HCT116 (cell line): ENCODE results near the gene TMEM132E. TPM values are rescaled to one million over a fixed set of nuclear protein-coding genes. Genes with fewer than 3 reads are reported as not detected.

ENCODE experiments used
- ATAC-seq: fragments of 200-7000 bp; cut with Tn5 transposase; 2 replicates; pipeline ENCODE4 v1.9.1; 2020; ENCODE audit warnings: mild to moderate bottlenecking, moderate library complexity
- BruUV-seq: library from RNA; stranded (reverse); fragments of 400-500 nt; replicated peaks from 2 replicates; lab custom pipeline; 2021; lab: Mats Ljungman, UMichigan
- CTCF ChIA-PET: fragments of 300-600 bp; sonication (Branson Sonifier 250); formaldehyde crosslinking; loops from one replicate; lab custom pipeline; 2021; ENCODE audit warnings: antibody characterized with exemption; lab: Charles Lee
- POLR2A ChIA-PET: fragments of 300-600, 350-600 bp; sonication (Branson Sonifier 250); formaldehyde crosslinking; loops from one replicate; lab custom pipeline; 2021; ENCODE audit warnings: antibody characterized with exemption; lab: Charles Lee
- RAD21 ChIA-PET, 2 experiments: fragments of 300-600 bp; sonication (Branson Sonifier 250); formaldehyde crosslinking; loops; one replicate each; lab custom pipeline; 2023; ENCODE audit warnings: low total read pairs in 2 of 2; ENCODE audit not compliant: uncharacterized antibody in 2 of 2, unreplicated experiment in 2 of 2, low non-redundant PET in 1 of 2; lab: Charles Lee
- DNase-seq: peaks from one replicate; pipeline ENCODE4 v3.0.0-alpha.2; 2010; ENCODE audit warnings: low read depth, low spot score
- H2AFZ ChIP-seq: fragments of 200-600 bp; shearing (Covaris generic), sonication (generic); 2 replicates; pipeline ENCODE4 v1.6.1; 2017; ENCODE audit warnings: low read depth, mixed run types, mixed read lengths, antibody characterized with exemption, low read length; ENCODE audit not compliant: poor library complexity, severe bottlenecking
- H3K27ac ChIP-seq: 2 replicates; pipeline ENCODE4 v1.5.1; 2012; ENCODE audit warnings: low read depth, low read length
- H3K27me3 ChIP-seq: fragments of 200-600 bp; sonication (generic); 2 replicates; pipeline ENCODE4 v1.6.1; 2016; ENCODE audit warnings: mixed run types, low read length, mixed read lengths; ENCODE audit not compliant: insufficient read depth
- H3K36me3 ChIP-seq, 2 experiments: fragments of 200-500 bp in 1 of 2; fragments of 200-600 bp in 1 of 2; sonication (Bioruptor generic) in 1 of 2; sonication (generic) in 1 of 2; 2 replicates each; pipeline versions ENCODE4 v1.5.1 to v1.6.1; 2014 to 2016; ENCODE audit warnings: low read length in 2 of 2, inconsistent platforms in 1 of 2, mixed read lengths in 1 of 2, mixed run types in 1 of 2; ENCODE audit not compliant: insufficient read depth in 2 of 2, control insufficient read depth in 1 of 2
- H3K4me1 ChIP-seq, 2 experiments: fragments of 200-600 bp in 1 of 2; sonication (generic) in 1 of 2; 2 replicates each; pipeline versions ENCODE4 v1.5.1 to v1.6.1; 2012 to 2017; ENCODE audit warnings: low read length in 2 of 2, inconsistent platforms in 1 of 2, mild to moderate bottlenecking in 1 of 2, mixed read lengths in 1 of 2, mixed run types in 1 of 2, moderate library complexity in 1 of 2; ENCODE audit not compliant: insufficient read depth in 2 of 2, control insufficient read depth in 1 of 2
- H3K4me2 ChIP-seq: fragments of 200-600 bp; sonication (generic); 2 replicates; pipeline ENCODE4 v1.6.1; 2017; ENCODE audit warnings: mixed run types, low read length, mixed read lengths
- H3K4me3 ChIP-seq, 2 experiments: fragments of 200-600 bp in 1 of 2; sonication (generic) in 1 of 2; replicated peaks in 1 of 2; 2 replicates each; pipeline ENCODE4 v1.5.1; 2011 to 2016; ENCODE audit warnings: low read length in 2 of 2, control low read depth in 1 of 2, low read depth in 1 of 2, mild to moderate bottlenecking in 1 of 2, mixed read lengths in 1 of 2, mixed run types in 1 of 2
- H3K79me2 ChIP-seq: fragments of 200-600 bp; sonication (generic); 2 replicates; pipeline ENCODE4 v1.6.1; 2017; ENCODE audit warnings: mild to moderate bottlenecking, mixed run types, low read length, moderate library complexity, mixed read lengths; ENCODE audit not compliant: insufficient read depth
- H3K9ac ChIP-seq: fragments of 200-600 bp; sonication (generic); 2 replicates; pipeline ENCODE4 v1.6.1; 2016; ENCODE audit warnings: low read length, mixed read lengths
- H3K9me2 ChIP-seq: fragments of 200-600 bp; sonication (generic), shearing (Covaris generic); 2 replicates; pipeline ENCODE4 v1.6.1; 2017; ENCODE audit warnings: mixed run types, mild to moderate bottlenecking, moderate library complexity; ENCODE audit not compliant: insufficient read depth
- H3K9me3 ChIP-seq, 2 experiments: fragments of 200-500 bp in 1 of 2; fragments of 200-600 bp in 1 of 2; sonication (Bioruptor generic) in 1 of 2; sonication (generic) in 1 of 2; 2 replicates each; pipeline ENCODE4 v1.6.1; 2014 to 2017; ENCODE audit warnings: low read length in 2 of 2, mixed read lengths in 2 of 2, inconsistent platforms in 1 of 2, low read depth in 1 of 2, mild to moderate bottlenecking in 1 of 2, mixed run types in 1 of 2, moderate library complexity in 1 of 2; ENCODE audit not compliant: control insufficient read depth in 1 of 2, insufficient read depth in 1 of 2
- H4K20me1 ChIP-seq: fragments of 200-600 bp; sonication (generic), shearing (Covaris generic); 2 replicates; pipeline ENCODE4 v1.6.1; 2017; ENCODE audit warnings: mixed run types, mild to moderate bottlenecking, moderate library complexity; ENCODE audit not compliant: insufficient read depth
- ATF3 ChIP-seq: IDR thresholded peaks from 2 replicates; pipeline ENCODE4 v1.6.1; 2012
- CBX3 ChIP-seq: IDR thresholded peaks from 2 replicates; pipeline ENCODE4 v1.6.1; 2012; ENCODE audit warnings: low read depth
- ELF1 ChIP-seq: IDR thresholded peaks from 2 replicates; pipeline ENCODE4 v1.6.1; 2012; ENCODE audit warnings: low read depth, borderline replicate concordance
- EZH2 ChIP-seq: fragments of 200-600 bp; sonication (generic); IDR thresholded peaks from 2 replicates; pipeline ENCODE4 v1.6.1; 2017; ENCODE audit warnings: antibody characterized with exemption, mixed run types
- FOSL1 ChIP-seq: IDR thresholded peaks from 2 replicates; pipeline ENCODE4 v1.6.1; 2012; ENCODE audit warnings: low read depth
- JUND ChIP-seq: IDR thresholded peaks from 2 replicates; pipeline ENCODE4 v1.6.1; 2012
- POLR2A ChIP-seq: IDR thresholded peaks from 2 replicates; pipeline ENCODE4 v1.7.0; 2011; ENCODE audit warnings: borderline replicate concordance; ENCODE audit not compliant: insufficient read depth, insufficient read length; ENCODE audit errors: extremely low read depth
- POLR2AphosphoS5 ChIP-seq: IDR thresholded peaks from 2 replicates; pipeline ENCODE4 v1.6.1; 2011; ENCODE audit warnings: mild to moderate bottlenecking, low read depth, low read length, moderate library complexity
- SIN3A ChIP-seq: IDR thresholded peaks from 2 replicates; pipeline ENCODE4 v1.6.1; 2012; ENCODE audit warnings: low read depth
- intact Hi-C: fragments of 100-400 bp; cut with micrococcal nuclease; formaldehyde crosslinking; loops from 2 replicates; pipeline ENCODE4 v1.10.0; 2022
- total RNA-seq: library from RNA; stranded (reverse); gene quantifications from one replicate; pipeline ENCODE4 v1.2.1, GENCODE V29; 2021; ENCODE audit not compliant: unreplicated experiment

Gene TMEM132E
- total RNA-seq, 1 experiment from 2014 or later: not detected

- ChIA-PET RAD21 (no interaction called here), CTCF (no interaction called here)
- no peak overlapping the region for H3K27ac ChIP-seq
- no peaks in the 10 kb centered on the region for H3K4me1 ChIP-seq
- no peaks in the 10 kb centered on the region for H3K9me3 ChIP-seq
- H3K4me2 ChIP-seq: no peak overlapping the region
- no TSS peak for BruUV-seq
- H3K79me2 ChIP-seq: no peaks in the 10 kb centered on the region
- H2AFZ ChIP-seq: no peak overlapping the region
- ATAC-seq: no peak
- no peak overlapping the region for H3K4me3 ChIP-seq
- H3K9me2 ChIP-seq: no peaks in the 10 kb centered on the region
- TF ChIP-seq POLR2AphosphoS5 (no peak), JUND (no peak), SIN3A (no peak), POLR2A (no peak), ATF3 (no peak), EZH2 (no peak), CBX3 (no peak), ELF1 (no peak), FOSL1 (no peak)
- TF ChIP-seq, all 23 proteins: peak for 0
- Histone ChIP-seq H3K36me3 (no peaks in the 10 kb centered on the region), H3K27me3 (peaks cover 41% of the 10 kb centered on the region), H4K20me1 (no peaks in the 10 kb centered on the region), H3K9ac (no peak overlapping the region)
- no peak for DNase-seq
- POLR2A ChIA-PET: no interaction called here
- intact Hi-C loops: no loop called here
These were observed 3.0 kb downstream of the TMEM132E start for GRCh38 chr17:34582185-34582900.

GRCh38 chr17:34582901-34583245 is 3.5 kb downstream of the TMEM132E start:
- no TSS peak for BruUV-seq
- TF ChIP-seq SIN3A: no peak
- H3K9me2 ChIP-seq: no peaks in the 10 kb centered on the region
- no peaks in the 10 kb centered on the region for H3K9me3 ChIP-seq
- H4K20me1 ChIP-seq: no peaks in the 10 kb centered on the region
- no peak overlapping the region for H3K27ac ChIP-seq
- no peaks in the 10 kb centered on the region for H3K36me3 ChIP-seq
- ChIA-PET POLR2A (no interaction called here), RAD21 (no interaction called here), CTCF (no interaction called here)
- H3K79me2 ChIP-seq: no peaks in the 10 kb centered on the region
- no peaks in the 10 kb centered on the region for H3K4me1 ChIP-seq
- peaks cover 43% of the 10 kb centered on the region for H3K27me3 ChIP-seq
- no peak for DNase-seq
- H3K4me2 ChIP-seq: no peak overlapping the region
- H3K4me3 ChIP-seq: no peak overlapping the region
- no peak overlapping the region for H3K9ac ChIP-seq
- no peak for ATAC-seq
- intact Hi-C loops: no loop called here
- H2AFZ ChIP-seq: no peak overlapping the region
